HEK293 (cell line): ENCODE results near the gene OR6N1.

ENCODE experiments used
- CTCF ChIP-seq: fragments of 450-650 bp; formaldehyde crosslinking; IDR thresholded peaks from 2 replicates; pipeline ENCODE4 v1.5.1; 2016; ENCODE audit warnings: missing biosample characterization, missing genetic modification characterization
- GLI4 ChIP-seq: fragments of 450-650 bp; formaldehyde crosslinking; IDR thresholded peaks from 2 replicates; pipeline ENCODE4 v1.5.1; 2016; ENCODE audit warnings: missing biosample characterization, missing genetic modification characterization
- ZNF747 ChIP-seq: fragments of 450-650 bp; formaldehyde crosslinking; IDR thresholded peaks from 2 replicates; pipeline ENCODE4 v1.5.1; 2016; ENCODE audit warnings: missing biosample characterization, missing genetic modification characterization

- TF ChIP-seq GLI4, result no peak
- no peak for TF ChIP-seq CTCF
- TF ChIP-seq ZNF747 (tag by site-specific recombination), result no peak
Observed at GRCh38 chr1:158814970-158815369, 43.0 kb upstream of the OR6N1 start.
